SU-DHL-6 (cell line): ENCODE measurements around the gene EFCAB9.

Source experiments
- EZH2phosphoT487 ChIP-seq: fragments of 200-600 bp; sonication (generic), shearing (Covaris generic); conservative IDR thresholded peaks from 2 replicates; pipeline ENCODE4 v1.6.1; 2018; ENCODE audit warnings: mild to moderate bottlenecking, antibody characterized with exemption, low read length, moderate library complexity, mixed read lengths
- TF ChIP-seq, protein P1 (sequence below): fragments of 200-600 bp; sonication (generic); IDR thresholded peaks from one replicate; pipeline ENCODE4 v1.5.1; 2017; ENCODE audit warnings: antibody characterized with exemption, mild to moderate bottlenecking, low read length, moderate library complexity; ENCODE audit not compliant: insufficient read depth, poor library complexity, severe bottlenecking

DNA sequence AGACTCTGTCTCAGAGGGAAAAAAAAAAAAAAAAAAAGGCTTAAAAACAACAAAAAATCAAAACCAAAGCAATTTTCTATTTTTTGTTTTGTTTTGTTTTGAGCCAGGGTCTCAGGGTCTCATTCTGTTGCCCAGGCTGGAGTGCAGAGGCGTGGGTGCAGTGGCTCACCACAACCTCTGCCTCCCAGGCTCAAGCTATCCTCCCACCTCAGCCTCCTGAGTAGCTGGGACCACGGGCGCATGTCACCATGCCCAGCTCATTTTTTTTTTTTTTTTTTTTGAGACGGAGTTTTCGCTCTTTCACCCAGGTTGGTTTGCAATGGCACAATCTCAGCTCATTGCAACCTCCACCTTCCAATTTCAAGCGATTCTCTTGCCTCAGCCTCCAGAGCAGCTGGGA lies 11.7 kb upstream of the EFCAB9 start:
- TF ChIP-seq, protein P1, sequence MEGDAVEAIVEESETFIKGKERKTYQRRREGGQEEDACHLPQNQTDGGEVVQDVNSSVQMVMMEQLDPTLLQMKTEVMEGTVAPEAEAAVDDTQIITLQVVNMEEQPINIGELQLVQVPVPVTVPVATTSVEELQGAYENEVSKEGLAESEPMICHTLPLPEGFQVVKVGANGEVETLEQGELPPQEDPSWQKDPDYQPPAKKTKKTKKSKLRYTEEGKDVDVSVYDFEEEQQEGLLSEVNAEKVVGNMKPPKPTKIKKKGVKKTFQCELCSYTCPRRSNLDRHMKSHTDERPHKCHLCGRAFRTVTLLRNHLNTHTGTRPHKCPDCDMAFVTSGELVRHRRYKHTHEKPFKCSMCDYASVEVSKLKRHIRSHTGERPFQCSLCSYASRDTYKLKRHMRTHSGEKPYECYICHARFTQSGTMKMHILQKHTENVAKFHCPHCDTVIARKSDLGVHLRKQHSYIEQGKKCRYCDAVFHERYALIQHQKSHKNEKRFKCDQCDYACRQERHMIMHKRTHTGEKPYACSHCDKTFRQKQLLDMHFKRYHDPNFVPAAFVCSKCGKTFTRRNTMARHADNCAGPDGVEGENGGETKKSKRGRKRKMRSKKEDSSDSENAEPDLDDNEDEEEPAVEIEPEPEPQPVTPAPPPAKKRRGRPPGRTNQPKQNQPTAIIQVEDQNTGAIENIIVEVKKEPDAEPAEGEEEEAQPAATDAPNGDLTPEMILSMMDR = no peak
- no peak for TF ChIP-seq EZH2phosphoT487
